Astrocyte (in vitro differentiated cells and primary cell): ENCODE results near the gene KCNJ16. TPM values are rescaled to one million over a fixed set of nuclear protein-coding genes. Genes with fewer than 3 reads are reported as not detected.
"Not testable (repeated sequence)": the region's sequence is repeated elsewhere in the genome, so short reads cannot be mapped to it uniquely, and the experiment has no call there.

Experiments
- DNase-seq: peaks from one replicate; pipeline ENCODE4 v3.0.0-alpha.2; 2010; ENCODE audit warnings: low read depth
- FAIRE-seq: peaks from 2 replicates; lab custom pipeline; 2011; peaks lifted over from hg19 to GRCh38; lab: Jason Lieb, UNC
- H2AFZ ChIP-seq: 2 replicates; pipeline ENCODE4 v1.6.0; 2012; ENCODE audit warnings: low read depth, low read length, inconsistent platforms
- H3K27ac ChIP-seq: 2 replicates; pipeline ENCODE4 v1.5.1; 2011; ENCODE audit warnings: low read depth, low read length, inconsistent platforms
- H3K27me3 ChIP-seq: 2 replicates; pipeline ENCODE4 v1.6.0; 2011; ENCODE audit warnings: low read length, inconsistent platforms; ENCODE audit not compliant: insufficient read depth
- H3K36me3 ChIP-seq: 2 replicates; pipeline ENCODE4 v1.5.1; 2011; ENCODE audit warnings: low read length, inconsistent platforms; ENCODE audit not compliant: insufficient read depth
- H3K4me1 ChIP-seq: 2 replicates; pipeline ENCODE4 v1.5.1; 2011; ENCODE audit warnings: low read length, inconsistent platforms; ENCODE audit not compliant: insufficient read depth
- H3K4me2 ChIP-seq: 2 replicates; pipeline ENCODE4 v1.6.0; 2012; ENCODE audit warnings: low read length, inconsistent platforms
- H3K4me3 ChIP-seq: 2 replicates; pipeline ENCODE4 v1.5.1; 2011; ENCODE audit warnings: low read depth, mild to moderate bottlenecking, low read length, inconsistent platforms; ENCODE audit not compliant: insufficient read depth
- H3K79me2 ChIP-seq: 2 replicates; pipeline ENCODE4 v1.6.0; 2012; ENCODE audit warnings: mild to moderate bottlenecking, low read length, inconsistent platforms; ENCODE audit not compliant: insufficient read depth
- H3K9ac ChIP-seq: 2 replicates; pipeline ENCODE4 v1.6.0; 2012; ENCODE audit warnings: mild to moderate bottlenecking, low read length, inconsistent platforms
- H3K9me3 ChIP-seq: 2 replicates; pipeline ENCODE4 v1.5.1; 2012; ENCODE audit warnings: low read depth, mild to moderate bottlenecking, low read length, inconsistent platforms; ENCODE audit not compliant: insufficient read depth
- H4K20me1 ChIP-seq: 2 replicates; pipeline ENCODE4 v1.6.0; 2012; ENCODE audit warnings: low read length, inconsistent platforms; ENCODE audit not compliant: insufficient read depth
- H3K27ac Mint-ChIP-seq: one replicate; pipeline ENCODE4 v1.8.0; 2021; ENCODE audit warnings: mild to moderate bottlenecking, mixed read lengths; ENCODE audit not compliant: unreplicated experiment
- H3K27me3 Mint-ChIP-seq: one replicate; pipeline ENCODE4 v1.8.0; 2021; ENCODE audit warnings: low read depth, mixed read lengths; ENCODE audit not compliant: unreplicated experiment
- H3K36me3 Mint-ChIP-seq: one replicate; pipeline ENCODE4 v1.8.0; 2021; ENCODE audit warnings: low read depth, mixed read lengths; ENCODE audit not compliant: unreplicated experiment
- H3K4me1 Mint-ChIP-seq: one replicate; pipeline ENCODE4 v1.8.0; 2021; ENCODE audit warnings: low read depth, mixed read lengths; ENCODE audit not compliant: unreplicated experiment
- H3K4me3 Mint-ChIP-seq: one replicate; pipeline ENCODE4 v1.8.0; 2021; ENCODE audit warnings: mild to moderate bottlenecking, moderate library complexity, mixed read lengths; ENCODE audit not compliant: unreplicated experiment
- H3K9me3 Mint-ChIP-seq: one replicate; pipeline ENCODE4 v1.8.0; 2021; ENCODE audit warnings: mild to moderate bottlenecking, mixed read lengths; ENCODE audit not compliant: unreplicated experiment
- EZH2 ChIP-seq: IDR thresholded peaks from 2 replicates; pipeline ENCODE4 v1.6.1; 2012; ENCODE audit warnings: mild to moderate bottlenecking, low read length, inconsistent platforms; ENCODE audit not compliant: insufficient read depth
- total RNA-seq: library from RNA; stranded (reverse); gene quantifications from 2 replicates; pipeline ENCODE4 v1.2.1, GENCODE V29; 2021
- TF ChIP-seq, protein P1 (sequence below): IDR thresholded peaks from 2 replicates; pipeline ENCODE4 v1.5.1; 2011; ENCODE audit warnings: low read depth, mild to moderate bottlenecking, inconsistent platforms, low read length, moderate library complexity; ENCODE audit not compliant: insufficient read depth

KCNJ16 gene
- total RNA-seq, 1 donor from 2014 or later, result 0.73 TPM

DNA sequence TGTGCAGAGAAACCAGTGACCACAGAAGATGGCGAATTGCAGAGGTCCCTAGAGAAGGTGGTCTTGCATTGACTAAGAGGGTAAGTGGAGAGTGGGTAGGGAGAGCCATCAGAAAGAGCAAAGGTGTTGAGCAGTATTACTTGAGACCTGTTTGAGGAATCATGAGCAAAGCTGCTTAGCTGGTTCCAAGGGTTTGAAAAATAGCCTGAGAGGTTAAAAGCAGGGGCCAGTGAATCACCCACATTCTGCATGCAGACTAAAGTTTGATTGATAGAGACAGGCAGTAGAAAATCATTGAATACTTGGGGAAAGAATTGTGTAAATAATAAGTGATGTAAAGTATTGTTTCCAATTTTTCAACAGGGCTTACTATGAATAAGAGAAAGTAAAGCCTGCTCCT lies 34.0 kb upstream of the KCNJ16 start:
- FAIRE-seq, result no peak
- Mint-ChIP-seq H3K9me3 (no peaks in the 10 kb centered on the region), H3K4me1 (no peaks in the 10 kb centered on the region), H3K4me3 (no peak overlapping the region), H3K27me3 (no peaks in the 10 kb centered on the region), H3K36me3 (no peaks in the 10 kb centered on the region), H3K27ac (no peak overlapping the region)
- no peaks in the 10 kb centered on the region for H3K4me1 ChIP-seq
- H3K4me3 ChIP-seq, result no peak overlapping the region
- no peaks in the 10 kb centered on the region for H3K36me3 ChIP-seq
- H3K79me2 ChIP-seq, result no peaks in the 10 kb centered on the region
- DNase-seq, result no peak
- H3K27ac ChIP-seq, result no peak overlapping the region
- no peak overlapping the region for H3K4me2 ChIP-seq
- H3K9ac ChIP-seq, result no peak overlapping the region
- H3K27me3 ChIP-seq, result no peaks in the 10 kb centered on the region
- TF ChIP-seq, protein P1, sequence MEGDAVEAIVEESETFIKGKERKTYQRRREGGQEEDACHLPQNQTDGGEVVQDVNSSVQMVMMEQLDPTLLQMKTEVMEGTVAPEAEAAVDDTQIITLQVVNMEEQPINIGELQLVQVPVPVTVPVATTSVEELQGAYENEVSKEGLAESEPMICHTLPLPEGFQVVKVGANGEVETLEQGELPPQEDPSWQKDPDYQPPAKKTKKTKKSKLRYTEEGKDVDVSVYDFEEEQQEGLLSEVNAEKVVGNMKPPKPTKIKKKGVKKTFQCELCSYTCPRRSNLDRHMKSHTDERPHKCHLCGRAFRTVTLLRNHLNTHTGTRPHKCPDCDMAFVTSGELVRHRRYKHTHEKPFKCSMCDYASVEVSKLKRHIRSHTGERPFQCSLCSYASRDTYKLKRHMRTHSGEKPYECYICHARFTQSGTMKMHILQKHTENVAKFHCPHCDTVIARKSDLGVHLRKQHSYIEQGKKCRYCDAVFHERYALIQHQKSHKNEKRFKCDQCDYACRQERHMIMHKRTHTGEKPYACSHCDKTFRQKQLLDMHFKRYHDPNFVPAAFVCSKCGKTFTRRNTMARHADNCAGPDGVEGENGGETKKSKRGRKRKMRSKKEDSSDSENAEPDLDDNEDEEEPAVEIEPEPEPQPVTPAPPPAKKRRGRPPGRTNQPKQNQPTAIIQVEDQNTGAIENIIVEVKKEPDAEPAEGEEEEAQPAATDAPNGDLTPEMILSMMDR, result no peak
- no peak for TF ChIP-seq EZH2
- H2AFZ ChIP-seq, result no peak overlapping the region
- no peaks in the 10 kb centered on the region for H4K20me1 ChIP-seq
- no peaks in the 10 kb centered on the region for H3K9me3 ChIP-seq

DNA sequence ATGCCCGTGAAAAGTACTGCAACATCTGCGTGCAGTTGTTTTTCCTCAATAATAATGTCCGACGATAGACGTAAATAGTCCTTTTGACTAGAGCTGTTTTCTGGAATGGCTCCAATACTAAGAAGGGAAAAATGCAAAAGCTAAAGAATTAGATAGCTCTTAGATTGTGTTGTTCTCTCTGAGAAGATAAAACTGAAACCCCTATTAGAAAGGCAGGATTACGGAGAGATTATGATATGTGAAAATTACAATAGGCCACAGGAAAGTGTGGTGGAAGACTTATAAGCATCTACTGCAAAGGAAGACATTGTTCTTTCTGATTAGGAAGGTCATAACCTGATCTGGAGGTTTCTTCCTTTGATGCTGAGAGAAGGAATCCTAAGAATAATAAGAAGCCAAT lies 33.5 kb upstream of the KCNJ16 start:
- Histone ChIP-seq H3K4me3 (no peak overlapping the region), H3K9ac (no peak overlapping the region), H3K36me3 (no peaks in the 10 kb centered on the region), H3K79me2 (no peaks in the 10 kb centered on the region), H4K20me1 (no peaks in the 10 kb centered on the region), H3K27me3 (no peaks in the 10 kb centered on the region), H3K27ac (no peak overlapping the region), H2AFZ (no peak overlapping the region), H3K9me3 (no peaks in the 10 kb centered on the region), H3K4me1 (no peaks in the 10 kb centered on the region), H3K4me2 (no peak overlapping the region)
- no peaks in the 10 kb centered on the region for H3K9me3 Mint-ChIP-seq
- FAIRE-seq (no peak), DNase-seq (no peak)
- TF ChIP-seq, protein P1, result no peak
- TF ChIP-seq EZH2, result no peak
- no peaks in the 10 kb centered on the region for H3K27me3 Mint-ChIP-seq
- H3K27ac Mint-ChIP-seq, result no peak overlapping the region
- no peaks in the 10 kb centered on the region for H3K4me1 Mint-ChIP-seq
- no peak overlapping the region for H3K4me3 Mint-ChIP-seq
- H3K36me3 Mint-ChIP-seq, result no peaks in the 10 kb centered on the region

DNA sequence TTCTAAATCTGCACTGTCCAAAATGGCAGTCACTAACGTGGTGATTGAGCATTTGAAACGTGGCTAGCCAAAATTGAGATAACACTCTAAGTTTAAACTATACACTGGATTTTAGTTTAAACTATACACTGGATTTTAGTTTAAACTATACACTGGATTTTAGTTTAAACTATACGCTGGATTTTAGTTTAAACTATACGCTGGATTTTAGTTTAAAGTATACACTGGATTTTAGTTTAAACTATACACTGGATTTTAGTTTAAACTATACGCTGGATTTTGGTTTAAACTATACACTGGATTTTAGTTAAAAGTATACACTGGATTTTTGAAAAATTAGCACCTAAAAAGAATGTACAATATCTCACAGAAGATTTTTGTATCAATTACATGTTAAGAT lies 29.2 kb upstream of the KCNJ16 start:
- H3K4me3 Mint-ChIP-seq, DNase-seq, H3K4me3 ChIP-seq, H3K27ac ChIP-seq, H3K4me1 ChIP-seq, H3K9ac ChIP-seq, H3K27me3 ChIP-seq, H3K4me2 ChIP-seq, H3K36me3 Mint-ChIP-seq, H4K20me1 ChIP-seq, H3K27me3 Mint-ChIP-seq, FAIRE-seq, H3K9me3 ChIP-seq, H2AFZ ChIP-seq, H3K36me3 ChIP-seq, H3K9me3 Mint-ChIP-seq, H3K79me2 ChIP-seq, H3K4me1 Mint-ChIP-seq, H3K27ac Mint-ChIP-seq: not testable (repeated sequence)
